CD14-positive monocyte (primary cell): ENCODE data around the gene MKI67. TPM values are rescaled to one million over a fixed set of nuclear protein-coding genes. Genes with fewer than 3 reads are reported as not detected.

Source experiments
- DNase-seq, 3 donors: peaks; one replicate each; pipeline ENCODE4 v3.0.0-alpha.2; 2011 to 2022
- H2AFZ ChIP-seq: 2 replicates; pipeline ENCODE4 v1.6.0; 2012; ENCODE audit warnings: mild to moderate bottlenecking, low read depth, low read length, inconsistent platforms; ENCODE audit not compliant: insufficient read depth, poor library complexity, severe bottlenecking
- H3K27ac ChIP-seq, 2 donors: 1 replicate in 1 of 2; 2 replicates in 1 of 2; pipeline ENCODE4 v1.5.1; 2012 to 2013; ENCODE audit warnings: low read length in 2 of 2, control low read depth in 1 of 2, inconsistent platforms in 1 of 2, low read depth in 1 of 2, mild to moderate bottlenecking in 1 of 2
- H3K27me3 ChIP-seq, 2 donors: one replicate each; pipeline versions ENCODE4 v1.6.0 to v1.6.1; 2011 to 2013; ENCODE audit warnings: low read length in 2 of 2; ENCODE audit not compliant: control insufficient read depth in 2 of 2, insufficient read depth in 2 of 2
- H3K36me3 ChIP-seq, 2 donors: replicated peaks in 1 of 2; 1 replicate in 1 of 2; 2 replicates in 1 of 2; pipeline versions ENCODE4 v1.5.1 to v1.6.1; 2012 to 2013; ENCODE audit warnings: low read length in 2 of 2, control low read depth in 1 of 2, inconsistent platforms in 1 of 2, mild to moderate bottlenecking in 1 of 2; ENCODE audit not compliant: insufficient read depth in 2 of 2, control insufficient read depth in 1 of 2
- H3K4me1 ChIP-seq, 2 donors: 1 replicate in 1 of 2; 2 replicates in 1 of 2; pipeline versions ENCODE4 v1.5.1 to v1.6.1; 2012 to 2013; ENCODE audit warnings: low read length in 2 of 2, control low read depth in 1 of 2, inconsistent platforms in 1 of 2, mild to moderate bottlenecking in 1 of 2, moderate library complexity in 1 of 2; ENCODE audit not compliant: insufficient read depth in 2 of 2, control insufficient read depth in 1 of 2
- H3K4me2 ChIP-seq: replicated peaks from 2 replicates; pipeline ENCODE3; 2012; ENCODE audit warnings: low read length, moderate library complexity, mild to moderate bottlenecking; ENCODE audit not compliant: poor library complexity, severe bottlenecking; ENCODE audit errors: extremely low read depth
- H3K4me3 ChIP-seq, 3 experiments: fragments of 200-600 bp in 1 of 3; sonication (generic) in 1 of 3; replicated peaks in 1 of 3; 1 replicate in 2 of 3; 2 replicates in 1 of 3; pipeline ENCODE4 v1.5.1; 2011 to 2013; ENCODE audit warnings: low read length in 3 of 3, mild to moderate bottlenecking in 3 of 3, control low read depth in 2 of 3, low read depth in 2 of 3, inconsistent platforms in 1 of 3, moderate library complexity in 1 of 3
- H3K79me2 ChIP-seq: 2 replicates; pipeline ENCODE4 v1.6.0; 2012; ENCODE audit warnings: mild to moderate bottlenecking, control low read depth, inconsistent platforms, low read length, moderate library complexity; ENCODE audit not compliant: insufficient read depth
- H3K9ac ChIP-seq: 2 replicates; pipeline ENCODE4 v1.6.0; 2017; ENCODE audit warnings: low read length, mild to moderate bottlenecking; ENCODE audit not compliant: insufficient read depth, poor library complexity, severe bottlenecking
- H3K9me3 ChIP-seq, 2 donors: replicated peaks in 1 of 2; 1 replicate in 1 of 2; 2 replicates in 1 of 2; pipeline versions ENCODE4 v1.5.1 to v1.6.1; 2012 to 2013; ENCODE audit warnings: low read length in 2 of 2, control low read depth in 1 of 2; ENCODE audit not compliant: control insufficient read depth in 1 of 2, insufficient read depth in 1 of 2
- H4K20me1 ChIP-seq: 2 replicates; pipeline ENCODE4 v1.6.0; 2012; ENCODE audit warnings: mild to moderate bottlenecking, low read length, control low read depth, moderate library complexity; ENCODE audit not compliant: insufficient read depth
- H3K27ac Mint-ChIP-seq, 7 donors: one replicate each; pipeline ENCODE4 v1.8.0; 2020; ENCODE audit warnings: mild to moderate bottlenecking in 7 of 7, mixed read lengths in 7 of 7, moderate library complexity in 6 of 7, inconsistent platforms in 2 of 7
- H3K27me3 Mint-ChIP-seq, 3 donors: one replicate each; pipeline ENCODE4 v1.8.0; 2021 to 2022; ENCODE audit warnings: low read depth in 3 of 3, mild to moderate bottlenecking in 3 of 3, mixed read lengths in 3 of 3, moderate library complexity in 3 of 3, inconsistent platforms in 1 of 3
- H3K36me3 Mint-ChIP-seq, 2 donors: one replicate each; pipeline ENCODE4 v1.8.0; 2020; ENCODE audit warnings: mixed read lengths in 2 of 2, inconsistent platforms in 1 of 2, mild to moderate bottlenecking in 1 of 2
- H3K4me1 Mint-ChIP-seq: one replicate; pipeline ENCODE4 v1.8.0; 2020; ENCODE audit warnings: mild to moderate bottlenecking, mixed read lengths
- H3K4me3 Mint-ChIP-seq, 2 donors: one replicate each; pipeline ENCODE4 v1.8.0; 2020; ENCODE audit warnings: mild to moderate bottlenecking in 2 of 2, mixed read lengths in 2 of 2, moderate library complexity in 1 of 2
- H3K9me3 Mint-ChIP-seq, 7 donors: one replicate each; pipeline ENCODE4 v1.8.0; 2020 to 2022; ENCODE audit warnings: mixed read lengths in 7 of 7, mild to moderate bottlenecking in 6 of 7, moderate library complexity in 6 of 7, inconsistent platforms in 2 of 7
- CTCF ChIP-seq: fragments of 200-600 bp; IDR thresholded peaks from one replicate; pipeline ENCODE4 v1.8.0; 2022; ENCODE audit warnings: antibody characterized with exemption, mild to moderate bottlenecking
- WGBS: methylation state at CpG from one replicate; pipeline ENCODE4 v1.1.5; 2013; ENCODE audit warnings: missing lambda C conversion rate; ENCODE audit not compliant: insufficient coverage; 5-methylcytosine and 5-hydroxymethylcytosine counted together
- intact Hi-C, 2 donors: fragments of 100-400 bp; cut with micrococcal nuclease; formaldehyde crosslinking; loops; one replicate each; pipeline versions ENCODE4 v1.15.0 to v1.15.1; 2023
- polyA plus RNA-seq, 3 donors: library from polyadenylated mRNA; depleted of rRNA in 1 of 3; unstranded in 2 of 3; stranded (reverse) in 1 of 3; fragments of 300-500 nt in 2 of 3; fragments of >200 nt in 1 of 3; fragmentation: Illumina TruSeq in 2 of 3; gene quantifications; 1 replicate in 2 of 3; 2 replicates in 1 of 3; pipeline ENCODE4 v1.2.3, GENCODE V29; 2012 to 2021

MKI67 gene
- polyA plus RNA-seq, 3 donors = 0.02 to 0.05 TPM; not detected in 1

- Histone ChIP-seq H3K27me3 (no peaks in the 10 kb centered on the region), H3K36me3 (no peaks in the 10 kb centered on the region), H2AFZ (no peak overlapping the region), H3K4me3 (no peak overlapping the region), H3K27ac (no peak overlapping the region), H4K20me1 (no peaks in the 10 kb centered on the region), H3K4me2 (no peak overlapping the region), H3K9me3 (peaks cover 15 to 22% of the 10 kb centered on the region in 2 donors), H3K9ac (no peak overlapping the region), H3K79me2 (no peaks in the 10 kb centered on the region), H3K4me1 (no peaks in the 10 kb centered on the region)
- no peaks in the 10 kb centered on the region for H3K4me1 Mint-ChIP-seq
- no peak overlapping the region for H3K27ac Mint-ChIP-seq
- H3K4me3 Mint-ChIP-seq = no peak overlapping the region
- H3K9me3 Mint-ChIP-seq = peaks cover 17 to 39% (median 30%) of the 10 kb centered on the region in 7 donors
- H3K36me3 Mint-ChIP-seq = peaks cover 0 to 6% of the 10 kb centered on the region in 2 donors
- intact Hi-C loops = no loop called here
- H3K27me3 Mint-ChIP-seq = peaks cover 5 to 9% (median 7%) of the 10 kb centered on the region in 3 donors
- WGBS = 92% methylated on average over 2 of the region's 4 CpGs
- no peak for TF ChIP-seq CTCF
- DNase-seq = no peak
These were observed 48.6 kb upstream of the MKI67 start for GRCh38 chr10:128174581-128175559.

GRCh38 chr10:128173386-128173785 is 47.2 kb upstream of the MKI67 start:
- Histone ChIP-seq H3K9ac (no peak overlapping the region), H3K4me1 (no peaks in the 10 kb centered on the region), H3K36me3 (no peaks in the 10 kb centered on the region), H3K4me3 (no peak overlapping the region), H3K27me3 (no peaks in the 10 kb centered on the region), H3K27ac (no peak overlapping the region), H2AFZ (no peak overlapping the region), H4K20me1 (no peaks in the 10 kb centered on the region), H3K4me2 (no peak overlapping the region), H3K79me2 (no peaks in the 10 kb centered on the region), H3K9me3 (peaks cover 15 to 22% of the 10 kb centered on the region in 2 donors)
- Mint-ChIP-seq H3K4me1 (no peaks in the 10 kb centered on the region), H3K4me3 (no peak overlapping the region), H3K9me3 (peaks cover 17 to 39% (median 30%) of the 10 kb centered on the region in 7 donors), H3K27me3 (peaks cover 8 to 14% (median 13%) of the 10 kb centered on the region in 3 donors), H3K27ac (no peak overlapping the region), H3K36me3 (peaks cover 0 to 6% of the 10 kb centered on the region in 2 donors)
- DNase-seq = no peak
- WGBS = no CpG with 5 or more reads among the region's 1 CpG
- no peak for TF ChIP-seq CTCF
- intact Hi-C loops = no loop called here
